Ovary (tissue), 9 donors: Measurements from ENCODE around the gene SCG3. TPM values are rescaled to one million over a fixed set of nuclear protein-coding genes. Genes with fewer than 3 reads are reported as not detected.

Source experiments
- DNase-seq, 5 donors: peaks; one replicate each; pipeline ENCODE4 v3.0.0-alpha.2; 2019 to 2020
- H3K27ac ChIP-seq, 2 donors: fragments of 200-600 bp; one replicate each; pipeline versions ENCODE4 v1.5.1 to v1.8.0; 2019 to 2022
- H3K27me3 ChIP-seq: fragments of 200-600 bp; one replicate; pipeline ENCODE4 v1.8.0; 2022
- H3K36me3 ChIP-seq: fragments of 200-600 bp; sonication (generic); one replicate; pipeline ENCODE4 v1.5.1; 2019
- H3K4me1 ChIP-seq: one replicate; pipeline ENCODE4 v1.8.1; 2013; ENCODE audit warnings: mild to moderate bottlenecking, moderate library complexity; ENCODE audit not compliant: insufficient read depth
- H3K4me3 ChIP-seq: fragments of 200-600 bp; sonication (generic); one replicate; pipeline ENCODE4 v1.5.1; 2017
- H3K9me3 ChIP-seq, 2 donors: fragments of 200-600 bp in 1 of 2; sonication (generic) in 1 of 2; one replicate each; pipeline versions ENCODE4 v1.5.1 to v1.8.1; 2013 to 2019; ENCODE audit warnings: mild to moderate bottlenecking in 1 of 2, moderate library complexity in 1 of 2
- CTCF ChIP-seq, 3 donors: fragments of 450-650 bp in 2 of 3; fragments of 200-600 bp in 1 of 3; IDR thresholded peaks; one replicate each; pipeline versions ENCODE4 v1.5.1 to v1.8.0; 2016 to 2022; ENCODE audit warnings: antibody characterized with exemption in 3 of 3, mild to moderate bottlenecking in 1 of 3
- EP300 ChIP-seq: sonication (generic); formaldehyde crosslinking; IDR thresholded peaks from one replicate; pipeline ENCODE4 v1.6.1; 2017; ENCODE audit warnings: antibody characterized with exemption
- POLR2A ChIP-seq: fragments of 450-650 bp; IDR thresholded peaks from one replicate; pipeline ENCODE4 v1.6.1; 2017; ENCODE audit warnings: antibody characterized with exemption, mild to moderate bottlenecking, moderate library complexity
- WGBS, 3 donors: extraction: QIAGEN DNeasy Blood & Tissue Kit in 1 of 3; methylation state at CpG; one replicate each; pipeline versions ENCODE4 v1.1.5 to v1.1.7; 2013 to 2017; 5-methylcytosine and 5-hydroxymethylcytosine counted together
- intact Hi-C, 4 donors: fragments of 100-400 bp; cut with DNase I; formaldehyde crosslinking; loops; one replicate each; pipeline versions ENCODE4 v1.11.0 to v1.15.1; 2022 to 2023
- polyA plus RNA-seq, 2 donors: library from polyadenylated mRNA; stranded (reverse); fragments of 200-250 nt in 1 of 2; fragments of 350-450 nt in 1 of 2; fragmentation: Illumina TruSeq in 1 of 2; extraction: RNeasy Lipid Tissue Mini Kit (QIAGEN cat#74804) in 1 of 2; gene quantifications; one replicate each; pipeline ENCODE4 v1.2.3, GENCODE V29; 2013 to 2014
- total RNA-seq, 7 donors: library from RNA; depleted of rRNA in 2 of 7; stranded (reverse); fragments of >200 nt in 2 of 7; fragmentation: NEBNext Ultra II Directional in 3 of 7; extraction: Animal tissue kit (Norgen Biotek cat#: 25700) in 3 of 7; gene quantifications; one replicate each; pipeline versions ENCODE4 v1.1.0 to v1.2.4, GENCODE V29; 2016 to 2023
- donor health status: DM: no; HTN: no; CAD: no; lungs with moderate emphysema.
- donor health status: DM: no; HTN: no; CAD: no.
- donor health status: Bipolar disorder and iron deficiency.
- donor health status: DM: yes; HTN: yes; CAD: no.
- donor health status: DM: no; HTN: no; CAD: no.
- donor health status: DM: yes; HTN: yes; CAD: no.

Gene SCG3
- total and polyA plus RNA-seq, 9 donors = 0.08 to 0.46 (median 0.27) TPM; not detected in 4

DNA sequence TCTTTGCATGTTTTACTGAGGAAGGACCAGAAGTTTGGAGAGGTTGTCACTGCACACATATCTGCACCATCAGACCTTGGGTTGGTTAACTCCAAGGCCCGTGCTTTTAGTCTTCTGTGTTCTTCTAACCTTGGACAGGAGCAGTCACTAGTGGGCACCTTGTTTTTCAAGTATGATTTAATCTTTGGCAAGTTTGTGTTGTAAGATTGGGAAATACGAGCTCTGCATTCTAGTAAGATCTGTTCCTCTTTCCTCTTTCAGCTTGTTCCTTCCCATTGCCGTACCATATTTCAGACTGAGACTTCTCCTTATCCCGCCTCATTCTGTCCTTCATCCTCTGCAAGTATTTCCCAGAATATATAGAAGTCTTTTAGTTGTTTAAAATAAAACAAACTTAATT, 75.2 kb downstream of the SCG3 start:
- intact Hi-C loops = no loop called here
- no peak for TF ChIP-seq POLR2A
- TF ChIP-seq EP300 = no peak
- no peak for TF ChIP-seq CTCF (IDR thresholded peaks at IDR 0.05)
- Histone ChIP-seq H3K36me3 (no peaks in the 10 kb centered on the region), H3K4me1 (peaks cover 5% of the 10 kb centered on the region), H3K27ac (no peak overlapping the region), H3K4me3 (no peak overlapping the region), H3K9me3 (no peaks in the 10 kb centered on the region), H3K27me3 (no peaks in the 10 kb centered on the region)
- DNase-seq = no peak
- 84 to 96% (median 93%) methylated on average over 4 of the region's 4 CpGs for whole genome bisulfite sequencing, 3 donors

- WGBS, 3 donors = 63 to 88% (median 87%) methylated on average over 2 of the region's 2 CpGs
- Histone ChIP-seq H3K36me3 (no peaks in the 10 kb centered on the region), H3K4me1 (peaks cover 5% of the 10 kb centered on the region), H3K27ac (no peak overlapping the region), H3K4me3 (no peak overlapping the region), H3K27me3 (no peaks in the 10 kb centered on the region), H3K9me3 (no peaks in the 10 kb centered on the region)
- TF ChIP-seq POLR2A (no peak), EP300 (no peak), CTCF (IDR thresholded peaks at IDR 0.05) (no peak)
- intact Hi-C loops = no loop called here
- DNase-seq = no peak
These were observed 76.1 kb downstream of the SCG3 start for GRCh38 chr15:51757450-51757849.

GRCh38 chr15:51758645-51759044, 77.3 kb downstream of the SCG3 start:
- H3K36me3 ChIP-seq = no peaks in the 10 kb centered on the region
- intact Hi-C loops = no loop called here
- peaks cover 5% of the 10 kb centered on the region for H3K4me1 ChIP-seq
- TF ChIP-seq POLR2A (no peak), CTCF (IDR thresholded peaks at IDR 0.05) (no peak), EP300 (no peak)
- WGBS, 3 donors = 7 to 20% (median 16%) methylated on average over 1 of the region's 1 CpG
- peak; percentile 51 to 77 (median 74) for DNase-seq
- no peaks in the 10 kb centered on the region for H3K27me3 ChIP-seq
- no peaks in the 10 kb centered on the region for H3K9me3 ChIP-seq
- no peak overlapping the region for H3K27ac ChIP-seq
- H3K4me3 ChIP-seq = no peak overlapping the region

GRCh38 chr15:51759557-51760070, 78.3 kb downstream of the SCG3 start:
- H3K4me1 ChIP-seq = peaks cover 5% of the 10 kb centered on the region

More at GRCh38 chr15:51759557-51760070, 78.3 kb downstream of the SCG3 start:
- Histone ChIP-seq H3K9me3 (no peaks in the 10 kb centered on the region), H3K27ac (no peak overlapping the region), H3K36me3 (no peaks in the 10 kb centered on the region), H3K4me3 (no peak overlapping the region), H3K27me3 (no peaks in the 10 kb centered on the region)
- no peak for TF ChIP-seq EP300
- no peak for TF ChIP-seq POLR2A
- no peak for TF ChIP-seq CTCF (IDR thresholded peaks at IDR 0.05)
- DNase-seq = peak in 4 of 5 donors; percentile 44 to 66 (median 53)
- 15 to 27% (median 15%) methylated on average over 3 of the region's 3 CpGs for WGBS, 3 donors
- intact Hi-C loops = no loop called here
